Measurements from ENCODE around the gene ENTPD7.

- TF ChIP-seq CTCF (IDR thresholded peaks at IDR 0.05; ENCODE audit: poor library complexity, severe bottlenecking) (no peak), TAF1 (IDR thresholded peaks at IDR 0.05; ENCODE audit: low read depth) (no peak)
These were observed 17.1 kb downstream of the ENTPD7 start for GRCh38 chr10:99676426-99676825.

Data from neural cell (in vitro differentiated cells).